Keratinocyte (primary cell): Measurements from ENCODE around the gene TRIM69. TPM values are rescaled to one million over a fixed set of nuclear protein-coding genes. Genes with fewer than 3 reads are reported as not detected.

ENCODE experiments used
- DNase-seq: peaks from one replicate; pipeline ENCODE4 v3.0.0-alpha.2; 2011; ENCODE audit warnings: low read depth, missing footprints, low spot score
- FAIRE-seq: peaks from 2 replicates; lab custom pipeline; 2011; peaks lifted over from hg19 to GRCh38; lab: Jason Lieb, UNC
- H2AFZ ChIP-seq: 2 replicates; pipeline ENCODE4 v1.6.0; 2012; ENCODE audit warnings: low read length, control low read depth, inconsistent platforms; ENCODE audit not compliant: control insufficient read depth
- H3K27ac ChIP-seq: 2 replicates; pipeline ENCODE4 v1.5.1; 2011; ENCODE audit warnings: low read length; ENCODE audit not compliant: control insufficient read depth, insufficient read depth
- H3K27me3 ChIP-seq: 3 replicates; pipeline ENCODE4 v1.6.0; 2011; ENCODE audit warnings: low read length; ENCODE audit not compliant: control insufficient read depth, insufficient read depth; ENCODE audit errors: extremely low read depth
- H3K36me3 ChIP-seq, 2 experiments: 2 replicates in 1 of 2; 3 replicates in 1 of 2; pipeline ENCODE4 v1.5.1; 2011; ENCODE audit warnings: low read length in 2 of 2, mild to moderate bottlenecking in 1 of 2; ENCODE audit not compliant: control insufficient read depth in 2 of 2, insufficient read depth in 2 of 2; ENCODE audit errors: extremely low read depth in 1 of 2
- H3K4me1 ChIP-seq: 3 replicates; pipeline ENCODE4 v1.5.1; 2011; ENCODE audit warnings: low read length; ENCODE audit not compliant: control insufficient read depth, insufficient read depth; ENCODE audit errors: extremely low read depth
- H3K4me2 ChIP-seq: 3 replicates; pipeline ENCODE4 v1.6.0; 2011; ENCODE audit warnings: low read depth, low read length; ENCODE audit not compliant: control insufficient read depth, insufficient read depth; ENCODE audit errors: extremely low read depth
- H3K4me3 ChIP-seq, 3 experiments: fragments of 200-600 bp in 1 of 3; sonication (generic) in 1 of 3; 2 replicates in 2 of 3; 3 replicates in 1 of 3; pipeline ENCODE4 v1.5.1; 2011 to 2016; ENCODE audit warnings: low read length in 3 of 3, mild to moderate bottlenecking in 3 of 3, control low read depth in 2 of 3, inconsistent platforms in 1 of 3, low read depth in 1 of 3, mixed read lengths in 1 of 3, mixed run types in 1 of 3, moderate library complexity in 1 of 3; ENCODE audit not compliant: control insufficient read depth in 2 of 3, insufficient read depth in 2 of 3; ENCODE audit errors: extremely low read depth in 1 of 3
- H3K79me2 ChIP-seq: 2 replicates; pipeline ENCODE4 v1.6.0; 2012; ENCODE audit warnings: low read length; ENCODE audit not compliant: control insufficient read depth, insufficient read depth
- H3K9ac ChIP-seq: 3 replicates; pipeline ENCODE4 v1.6.0; 2011; ENCODE audit warnings: low read length; ENCODE audit not compliant: control insufficient read depth, insufficient read depth; ENCODE audit errors: extremely low read depth
- H3K9me1 ChIP-seq: 3 replicates; pipeline ENCODE4 v1.6.0; 2011; ENCODE audit warnings: low read length; ENCODE audit not compliant: control insufficient read depth, insufficient read depth; ENCODE audit errors: extremely low read depth
- H3K9me3 ChIP-seq: 2 replicates; pipeline ENCODE4 v1.5.1; 2012; ENCODE audit warnings: low read depth, low read length; ENCODE audit not compliant: control insufficient read depth
- H4K20me1 ChIP-seq: 3 replicates; pipeline ENCODE4 v1.6.0; 2011; ENCODE audit warnings: low read length; ENCODE audit not compliant: control insufficient read depth, insufficient read depth; ENCODE audit errors: extremely low read depth
- EZH2 ChIP-seq: IDR thresholded peaks from one replicate; pipeline ENCODE4 v1.6.1; 2012; ENCODE audit warnings: inconsistent platforms, mild to moderate bottlenecking, low read length, moderate library complexity
- dilution Hi-C: fragments of 300-500 bp; cut with MboI; formaldehyde crosslinking; loops from one replicate; pipeline ENCODE4 v1.7.0; 2020; ENCODE audit warnings: low sequenced_read_pairs; ENCODE audit not compliant: extremely low pct_ligation_motif_present
- polyA plus RNA-seq, 5 experiments: library from polyadenylated mRNA; depleted of rRNA in 3 of 5; stranded (reverse) in 3 of 5; stranded (forward) in 1 of 5; unstranded in 1 of 5; fragments of >200 nt; gene quantifications; 1 replicate in 1 of 5; 2 replicates in 3 of 5; 3 replicates in 1 of 5; pipeline versions ENCODE4 v1.2.1 to v1.2.3, GENCODE V29; 2011 to 2012; ENCODE audit warnings: missing spikeins in 2 of 5, low read depth in 1 of 5, low replicate concordance in 1 of 5
- TF ChIP-seq, protein P1 (sequence below), 3 experiments: IDR thresholded peaks in 1 of 3; conservative IDR thresholded peaks in 1 of 3; optimal IDR thresholded peaks in 1 of 3; 2 replicates in 2 of 3; 3 replicates in 1 of 3; pipeline versions ENCODE3 to v1.5.1; 2011; ENCODE audit warnings: low read length in 3 of 3, mild to moderate bottlenecking in 3 of 3, moderate library complexity in 2 of 3, control low read depth in 1 of 3, inconsistent platforms in 1 of 3; ENCODE audit not compliant: insufficient read depth in 2 of 3; ENCODE audit errors: extremely low read depth in 1 of 3

The TRIM69 gene
- polyA plus RNA-seq, 1 donor (not counting 4 experiments of a cell fraction or from before 2014, with no cell fraction given) = 11.0 TPM

DNA sequence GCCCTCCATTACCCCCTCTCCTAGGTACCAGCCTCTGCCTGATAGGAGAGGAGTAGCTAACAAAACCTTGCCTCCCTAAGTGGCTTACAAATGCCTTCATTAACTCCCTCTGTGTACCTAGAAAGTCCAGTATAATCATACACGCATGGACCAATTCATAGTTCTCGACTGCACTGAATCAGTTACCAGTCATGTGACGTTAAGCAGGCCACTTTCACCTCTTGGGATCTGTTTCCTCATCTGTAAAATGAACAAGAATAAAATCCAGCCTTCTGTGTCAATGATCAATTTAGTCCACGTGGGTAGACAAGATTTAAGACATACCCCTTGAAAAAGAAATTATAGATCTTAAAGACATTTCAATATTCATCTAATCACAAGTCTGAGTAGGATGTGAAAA, 72.2 kb downstream of the TRIM69 start:
- peaks cover 8% of the 10 kb centered on the region for H3K4me1 ChIP-seq
- H3K27ac ChIP-seq = no peak overlapping the region
- H2AFZ ChIP-seq = no peak overlapping the region
- H3K27me3 ChIP-seq = peaks cover 6% of the 10 kb centered on the region
- DNase-seq = no peak
- no peaks in the 10 kb centered on the region for H4K20me1 ChIP-seq
- TF ChIP-seq, protein P1, sequence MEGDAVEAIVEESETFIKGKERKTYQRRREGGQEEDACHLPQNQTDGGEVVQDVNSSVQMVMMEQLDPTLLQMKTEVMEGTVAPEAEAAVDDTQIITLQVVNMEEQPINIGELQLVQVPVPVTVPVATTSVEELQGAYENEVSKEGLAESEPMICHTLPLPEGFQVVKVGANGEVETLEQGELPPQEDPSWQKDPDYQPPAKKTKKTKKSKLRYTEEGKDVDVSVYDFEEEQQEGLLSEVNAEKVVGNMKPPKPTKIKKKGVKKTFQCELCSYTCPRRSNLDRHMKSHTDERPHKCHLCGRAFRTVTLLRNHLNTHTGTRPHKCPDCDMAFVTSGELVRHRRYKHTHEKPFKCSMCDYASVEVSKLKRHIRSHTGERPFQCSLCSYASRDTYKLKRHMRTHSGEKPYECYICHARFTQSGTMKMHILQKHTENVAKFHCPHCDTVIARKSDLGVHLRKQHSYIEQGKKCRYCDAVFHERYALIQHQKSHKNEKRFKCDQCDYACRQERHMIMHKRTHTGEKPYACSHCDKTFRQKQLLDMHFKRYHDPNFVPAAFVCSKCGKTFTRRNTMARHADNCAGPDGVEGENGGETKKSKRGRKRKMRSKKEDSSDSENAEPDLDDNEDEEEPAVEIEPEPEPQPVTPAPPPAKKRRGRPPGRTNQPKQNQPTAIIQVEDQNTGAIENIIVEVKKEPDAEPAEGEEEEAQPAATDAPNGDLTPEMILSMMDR (optimal IDR thresholded peaks at IDR 0.05 in 1 of 3, IDR thresholded peaks at IDR 0.05 in 1 of 3, conservative IDR thresholded peaks at IDR 0.05 in 1 of 3; ENCODE audit: extremely low read depth in 1 of 3, insufficient read depth in 2 of 3, low read length in 3 of 3) = no peak
- no peak for TF ChIP-seq EZH2
- no peak overlapping the region for H3K4me2 ChIP-seq
- no peaks in the 10 kb centered on the region for H3K79me2 ChIP-seq
- H3K4me3 ChIP-seq = no peak overlapping the region
- no peak overlapping the region for H3K9ac ChIP-seq
- dilution Hi-C loops = no loop called here
- no peaks in the 10 kb centered on the region for H3K36me3 ChIP-seq
- H3K9me1 ChIP-seq = no peaks in the 10 kb centered on the region
- FAIRE-seq = no peak
- no peaks in the 10 kb centered on the region for H3K9me3 ChIP-seq

DNA sequence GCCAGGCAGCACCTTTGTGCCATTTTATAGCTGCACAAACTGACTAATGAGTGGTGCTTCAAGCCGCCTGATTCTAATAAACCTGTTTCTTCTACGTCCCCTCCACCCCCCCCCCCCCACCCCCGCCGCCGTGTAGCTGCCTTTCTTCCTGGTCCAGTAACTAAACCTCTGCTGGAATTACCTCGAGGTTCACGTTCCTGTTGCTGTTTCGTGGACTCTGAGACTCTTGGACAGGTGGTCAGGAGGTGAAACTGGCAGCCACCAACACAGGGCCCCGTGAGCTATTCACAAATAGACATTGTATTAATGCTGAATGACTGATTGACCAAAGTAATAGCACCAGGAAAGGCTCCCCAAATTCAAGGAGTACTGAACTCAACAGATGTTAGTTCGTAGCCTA, 73.9 kb downstream of the TRIM69 start:
- Histone ChIP-seq H3K4me2 (no peak overlapping the region), H3K27ac (no peak overlapping the region), H3K4me1 (peaks cover 8% of the 10 kb centered on the region), H3K27me3 (no peaks in the 10 kb centered on the region), H3K9ac (no peak overlapping the region), H3K9me3 (no peaks in the 10 kb centered on the region), H3K79me2 (no peaks in the 10 kb centered on the region), H3K36me3 (no peaks in the 10 kb centered on the region), H2AFZ (no peak overlapping the region), H3K4me3 (no peak overlapping the region), H4K20me1 (no peaks in the 10 kb centered on the region), H3K9me1 (no peaks in the 10 kb centered on the region)
- no peak for DNase-seq
- no peak for FAIRE-seq
- no peak for TF ChIP-seq EZH2
- TF ChIP-seq, protein P1 (optimal IDR thresholded peaks at IDR 0.05 in 1 of 3, IDR thresholded peaks at IDR 0.05 in 1 of 3, conservative IDR thresholded peaks at IDR 0.05 in 1 of 3; ENCODE audit: extremely low read depth in 1 of 3, insufficient read depth in 2 of 3, low read length in 3 of 3) = no peak
- dilution Hi-C loops = no loop called here
